GM12878 (cell line): ENCODE results near the gene CSMD2.

Experiments
- POLR2A ChIP-seq: IDR thresholded peaks from 2 replicates; pipeline ENCODE4 v1.6.1; 2011; ENCODE audit warnings: low read depth, mild to moderate bottlenecking, low read length
- TF ChIP-seq, protein P1 (sequence below): fragments of 450-650 bp; formaldehyde crosslinking; IDR thresholded peaks from 2 replicates; pipeline ENCODE4 v1.4.0; 2022; ENCODE audit warnings: mild to moderate bottlenecking, moderate library complexity

DNA sequence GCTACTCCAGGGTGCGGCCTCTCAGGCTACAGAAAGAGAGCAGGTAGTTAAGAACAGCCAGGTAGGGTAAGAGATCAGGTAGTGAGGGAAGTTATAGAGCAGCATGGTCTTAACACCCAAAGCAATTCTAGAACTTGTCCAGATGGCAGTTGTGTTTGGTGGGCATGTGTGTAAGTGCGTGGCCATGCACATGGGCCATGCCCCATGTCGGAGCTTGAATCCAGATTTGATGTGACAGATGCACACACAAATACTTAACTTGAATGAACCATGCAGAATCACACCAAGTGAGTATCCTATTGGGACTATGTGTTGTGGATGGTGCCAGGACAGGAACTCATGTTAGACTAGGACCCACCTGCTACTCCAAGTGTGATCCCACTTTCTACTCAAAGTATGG lies 446.8 kb downstream of the CSMD2 start:
- TF ChIP-seq POLR2A = no peak
- TF ChIP-seq, protein P1, sequence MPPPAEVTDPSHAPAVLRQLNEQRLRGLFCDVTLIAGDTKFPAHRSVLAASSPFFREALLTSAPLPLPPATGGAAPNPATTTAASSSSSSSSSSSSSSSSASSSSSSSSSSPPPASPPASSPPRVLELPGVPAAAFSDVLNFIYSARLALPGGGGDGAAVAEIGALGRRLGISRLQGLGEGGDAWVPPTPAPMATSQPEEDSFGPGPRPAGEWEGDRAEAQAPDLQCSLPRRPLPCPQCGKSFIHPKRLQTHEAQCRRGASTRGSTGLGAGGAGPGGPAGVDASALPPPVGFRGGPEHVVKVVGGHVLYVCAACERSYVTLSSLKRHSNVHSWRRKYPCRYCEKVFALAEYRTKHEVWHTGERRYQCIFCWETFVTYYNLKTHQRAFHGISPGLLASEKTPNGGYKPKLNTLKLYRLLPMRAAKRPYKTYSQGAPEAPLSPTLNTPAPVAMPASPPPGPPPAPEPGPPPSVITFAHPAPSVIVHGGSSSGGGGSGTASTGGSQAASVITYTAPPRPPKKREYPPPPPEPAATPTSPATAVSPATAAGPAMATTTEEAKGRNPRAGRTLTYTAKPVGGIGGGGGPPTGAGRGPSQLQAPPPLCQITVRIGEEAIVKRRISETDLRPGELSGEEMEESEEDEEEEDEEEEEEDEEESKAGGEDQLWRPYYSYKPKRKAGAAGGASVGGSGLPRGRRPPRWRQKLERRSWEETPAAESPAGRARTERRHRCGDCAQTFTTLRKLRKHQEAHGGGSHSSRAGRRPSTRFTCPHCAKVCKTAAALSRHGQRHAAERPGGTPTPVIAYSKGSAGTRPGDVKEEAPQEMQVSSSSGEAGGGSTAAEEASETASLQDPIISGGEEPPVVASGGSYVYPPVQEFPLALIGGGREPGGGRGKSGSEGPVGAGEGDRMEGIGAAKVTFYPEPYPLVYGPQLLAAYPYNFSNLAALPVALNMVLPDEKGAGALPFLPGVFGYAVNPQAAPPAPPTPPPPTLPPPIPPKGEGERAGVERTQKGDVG (CRISPR knock-in tag) = no peak
